NCI-H226 (cell line): ENCODE data around the gene SLC7A14.
A peak's percentile ranks its signal among the peaks of the same experiment; 100 is the strongest.

ENCODE experiments used
- DNase-seq: peaks from one replicate; pipeline ENCODE4 v3.0.0-alpha.2; 2015

SLC7A14 gene

GRCh38 chr3:170585937-170586310, at the start of gene SLC7A14:
SLC7A14 (minus strand) TSS chr3:170586075; CDS start chr3:170526936, 59,139 bp downstream.
- DNase-seq: no peak

- DNase-seq: no peak
Observed at GRCh38 chr3:170635385-170635735, 49.5 kb upstream of the SLC7A14 start.

- no peak for DNase-seq
Observed at GRCh38 chr3:170634663-170635384, 48.9 kb upstream of the SLC7A14 start.

GRCh38 chr3:170633573-170633972, 47.7 kb upstream of the SLC7A14 start:
- no peak for DNase-seq

GRCh38 chr3:170632780-170633179, 46.9 kb upstream of the SLC7A14 start:
- DNase-seq: no peak

- no peak for DNase-seq
Observed at GRCh38 chr3:170631755-170632488, 46.0 kb upstream of the SLC7A14 start.

GRCh38 chr3:170623524-170623923, 37.6 kb upstream of the SLC7A14 start:
- DNase-seq: no peak

GRCh38 chr3:170622369-170623159, 36.7 kb upstream of the SLC7A14 start:
- DNase-seq: no peak

- DNase-seq: no peak
Observed at GRCh38 chr3:170621256-170621655, 35.4 kb upstream of the SLC7A14 start.

GRCh38 chr3:170614214-170614966, 28.5 kb upstream of the SLC7A14 start:
- DNase-seq: peak; percentile 58

- DNase-seq: no peak
Observed at GRCh38 chr3:170611751-170612150, 25.9 kb upstream of the SLC7A14 start.

- DNase-seq: no peak
Observed at GRCh38 chr3:170610321-170610884, 24.5 kb upstream of the SLC7A14 start.

GRCh38 chr3:170608475-170608874, 22.6 kb upstream of the SLC7A14 start:
- no peak for DNase-seq

- no peak for DNase-seq
Observed at GRCh38 chr3:170606675-170607074, 20.8 kb upstream of the SLC7A14 start.

GRCh38 chr3:170605490-170605889, 19.6 kb upstream of the SLC7A14 start:
- DNase-seq: no peak

- DNase-seq: no peak
Observed at GRCh38 chr3:170603770-170604510, 18.1 kb upstream of the SLC7A14 start.

- DNase-seq: no peak
Observed at GRCh38 chr3:170602556-170602955, 16.7 kb upstream of the SLC7A14 start.

- DNase-seq: no peak
Observed at GRCh38 chr3:170600005-170600624, 14.2 kb upstream of the SLC7A14 start.

GRCh38 chr3:170599091-170599490, 13.2 kb upstream of the SLC7A14 start:
- DNase-seq: no peak

GRCh38 chr3:170598091-170598502, 12.2 kb upstream of the SLC7A14 start:
- no peak for DNase-seq

GRCh38 chr3:170594528-170594927, 8.7 kb upstream of the SLC7A14 start:
- no peak for DNase-seq
